ENCODE measurements around the gene ANKFY1.
"Not testable (repeated sequence)": the region's sequence is repeated elsewhere in the genome, so short reads cannot be mapped to it uniquely, and the experiment has no call there.

ANKFY1 gene

DNA sequence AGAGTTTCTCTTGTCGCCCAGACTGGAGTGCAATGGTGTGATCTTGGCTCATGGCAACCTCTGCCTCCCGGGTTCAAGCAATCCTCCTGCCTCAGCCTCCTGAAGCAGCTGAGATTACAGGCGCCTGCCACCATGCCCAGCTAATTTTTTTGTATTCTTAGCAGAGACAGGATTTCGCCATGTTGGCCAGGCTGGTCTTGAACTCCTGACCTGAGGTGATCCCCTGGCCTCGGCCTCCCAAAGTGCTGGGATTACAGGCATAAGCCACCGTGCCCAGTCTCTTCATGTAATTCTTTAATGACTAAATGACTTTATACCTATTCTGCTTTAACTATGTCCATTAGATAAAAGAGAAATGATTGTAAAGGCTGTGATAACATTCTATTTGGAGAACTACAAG, 8.5 kb downstream of the ANKFY1 start:
- not testable (repeated sequence) for DNase-seq

DNA sequence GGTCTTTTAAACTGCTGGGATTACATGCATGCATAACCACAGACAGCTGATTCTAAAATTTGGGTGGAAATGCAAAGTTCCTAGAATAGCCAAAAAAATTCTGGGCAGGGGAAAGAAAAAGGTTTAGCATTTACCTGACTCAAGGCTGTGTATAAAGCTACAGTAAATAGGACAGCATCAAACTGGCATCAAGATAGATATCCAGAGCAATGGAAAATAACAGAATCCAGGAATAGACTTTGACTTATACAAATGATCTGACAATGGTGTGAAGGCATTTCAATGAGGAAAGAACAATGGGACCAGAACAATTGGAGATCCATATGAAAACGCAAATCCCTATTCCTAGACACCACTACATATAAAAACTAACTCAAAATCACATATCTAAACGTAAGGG, 12.9 kb downstream of the ANKFY1 start:
- DNase-seq, result no peak

DNA sequence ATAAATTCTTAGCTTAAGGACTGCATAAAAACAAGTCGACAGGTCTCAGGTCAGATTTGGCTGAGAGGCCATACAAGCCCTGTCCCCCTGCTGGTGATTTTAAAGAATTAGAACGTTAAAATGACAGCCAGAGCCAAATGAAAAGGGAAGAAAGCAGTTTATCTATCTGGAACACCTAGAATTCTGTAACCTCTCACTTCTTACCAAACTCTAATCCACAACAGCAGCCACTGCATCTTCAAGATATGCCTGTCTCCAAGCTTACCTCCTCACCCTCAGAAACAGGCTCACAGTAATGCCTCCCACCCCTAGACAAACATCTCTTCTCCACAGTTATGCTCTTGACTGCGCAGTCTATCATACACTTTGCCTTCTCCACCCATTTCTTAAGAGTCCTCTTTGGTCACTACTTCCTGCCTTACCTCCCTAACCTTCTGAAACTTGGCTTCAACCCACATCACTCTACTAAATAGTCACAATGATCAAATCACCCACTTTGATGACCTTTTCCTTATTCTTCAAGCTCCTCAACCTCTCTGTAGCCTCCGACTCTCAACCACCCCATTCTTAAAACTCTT, 14.2 kb downstream of the ANKFY1 start:
- DNase-seq, result no peak

DNA sequence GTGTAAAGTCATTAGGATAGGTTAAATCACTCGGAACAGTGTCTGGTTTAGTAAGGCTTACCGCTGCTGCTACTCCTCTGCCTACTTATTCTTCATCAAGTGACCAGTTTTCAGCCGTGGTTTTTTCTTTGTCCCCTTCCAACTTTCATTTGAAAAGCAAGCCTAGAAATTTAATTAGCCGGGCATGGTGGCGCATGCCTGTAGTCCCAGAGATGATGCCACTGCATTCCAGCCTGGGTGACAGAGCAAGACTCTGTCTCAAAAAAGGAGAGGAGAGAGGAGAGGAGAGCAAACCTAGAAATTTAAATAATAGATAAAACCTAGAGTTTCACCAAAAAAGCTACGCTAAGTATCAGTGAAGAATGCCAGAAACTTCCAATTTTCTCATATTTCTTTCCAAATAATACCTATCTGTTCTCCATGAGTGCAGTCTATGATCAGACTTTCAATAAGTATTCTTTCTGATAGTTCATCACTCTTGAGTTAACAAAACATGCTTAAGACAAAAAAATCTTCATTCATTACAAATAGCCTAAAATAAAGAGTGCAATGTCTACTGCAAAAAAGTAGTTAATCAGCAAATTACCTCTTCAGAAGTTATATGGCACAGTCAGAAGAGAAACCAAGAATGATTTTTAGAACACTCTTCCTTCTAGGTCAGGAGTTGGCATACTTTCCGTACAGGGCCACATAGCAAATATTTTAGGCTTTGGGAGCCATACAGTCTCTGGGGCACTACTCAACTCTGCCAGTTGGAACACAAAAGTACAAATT, 15.1 kb downstream of the ANKFY1 start:
- DNase-seq, result no peak

DNA sequence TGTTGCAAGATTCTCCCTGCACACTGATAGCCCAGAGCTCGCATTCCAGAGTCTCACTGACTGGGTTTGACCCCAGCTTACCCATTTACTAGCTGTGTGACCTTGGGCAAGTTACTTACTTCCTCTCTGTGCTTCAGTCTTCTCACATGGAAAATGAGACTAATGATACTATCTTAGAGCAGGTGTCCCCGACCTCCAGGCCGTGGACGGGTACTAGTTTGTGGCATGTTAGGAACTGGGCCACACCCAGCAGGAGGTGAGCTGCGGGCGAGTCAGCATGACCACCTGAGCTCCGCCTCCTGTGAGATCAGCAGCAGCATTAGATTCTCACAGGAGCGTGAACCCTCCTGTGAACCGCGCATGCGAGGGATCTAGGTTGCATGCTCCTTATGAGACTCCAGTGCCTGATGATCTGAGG, 15.8 kb downstream of the ANKFY1 start:
- no peak for DNase-seq

DNA sequence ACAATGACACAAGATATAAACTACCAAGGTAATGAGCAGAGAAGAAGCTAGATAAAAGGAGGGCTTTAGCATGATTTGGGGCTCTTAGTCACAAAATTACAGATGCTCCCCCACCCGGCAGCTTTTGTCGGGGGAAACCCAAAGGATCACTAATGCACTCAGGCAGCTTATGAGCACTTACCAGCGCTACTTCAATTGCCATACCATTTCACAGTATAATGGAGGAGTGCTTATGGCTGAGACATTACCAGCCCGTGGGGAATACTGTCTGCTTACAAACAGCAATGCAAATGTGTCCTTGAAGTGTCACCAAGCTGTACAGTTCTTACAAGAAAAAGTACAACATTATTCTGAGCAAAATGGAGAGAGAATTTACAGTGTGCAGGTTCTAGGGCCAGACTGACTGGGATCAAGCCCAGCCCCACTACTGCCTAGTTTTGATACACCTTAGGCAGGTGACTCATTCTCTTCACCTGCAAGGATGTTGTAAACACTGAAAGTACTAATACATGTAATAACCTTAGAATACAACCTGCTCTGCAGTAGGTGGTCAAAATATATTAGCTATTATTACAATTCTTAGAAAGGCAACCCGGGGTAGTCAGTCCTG, 16.3 kb downstream of the ANKFY1 start:
- no peak for DNase-seq

DNA sequence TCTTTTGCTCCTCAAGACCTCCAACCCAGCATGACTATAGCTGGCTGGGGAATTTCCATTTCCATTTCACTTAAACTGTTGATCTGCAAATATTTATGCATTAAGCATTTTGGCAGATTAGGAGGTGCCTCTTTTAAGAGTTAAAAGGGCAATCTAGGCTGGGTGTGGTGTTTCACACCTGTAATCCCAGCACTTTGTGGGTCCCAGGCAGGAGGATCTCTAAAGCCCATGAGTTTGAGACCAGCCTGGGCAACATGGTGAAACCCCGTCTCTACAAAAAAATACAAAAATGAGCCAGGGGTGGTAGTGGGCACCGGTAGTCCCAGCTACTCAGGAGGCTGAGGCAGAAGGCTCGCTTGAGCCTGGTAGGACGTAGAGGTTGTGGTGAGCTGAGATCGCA, 17.1 kb downstream of the ANKFY1 start:
- no peak for DNase-seq

DNA sequence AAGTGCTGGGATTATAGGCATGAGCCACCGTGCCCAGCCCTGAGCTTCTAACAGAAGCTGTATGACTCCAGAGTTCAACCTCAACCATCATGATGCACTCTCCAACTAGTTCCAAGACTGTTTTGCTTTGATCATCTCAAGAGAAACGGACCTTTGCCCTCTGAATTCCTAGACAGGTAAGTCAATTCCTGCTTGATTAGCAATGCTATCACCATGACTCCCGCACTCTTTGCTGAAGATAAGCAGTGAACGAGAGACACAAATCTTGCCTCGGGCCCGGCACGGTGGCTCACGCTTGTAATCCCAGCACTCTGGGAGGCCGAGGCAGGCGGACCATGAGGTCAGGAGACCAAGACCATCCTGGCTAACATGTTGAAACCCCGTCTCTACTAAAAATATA, 22.2 kb downstream of the ANKFY1 start:
- DNase-seq, result no peak

DNA sequence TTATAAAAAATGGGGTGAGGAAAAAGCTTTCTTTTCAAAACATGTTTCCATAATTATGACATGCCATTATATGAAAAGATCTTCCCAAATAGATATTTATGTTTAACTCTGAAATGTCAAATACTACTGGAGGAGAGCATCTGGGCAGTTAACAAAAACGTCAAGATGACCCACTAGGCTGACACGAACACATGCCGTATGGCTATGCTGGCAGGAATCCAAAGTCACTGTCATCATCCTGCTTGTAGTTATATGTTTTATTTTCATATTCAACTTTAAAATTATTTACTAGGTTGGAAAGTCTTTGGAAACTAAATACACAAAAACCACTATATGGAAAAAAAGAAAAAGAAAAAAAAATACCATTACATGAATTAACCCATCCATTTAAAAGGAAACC, 27.3 kb downstream of the ANKFY1 start:
- no peak for DNase-seq

DNA sequence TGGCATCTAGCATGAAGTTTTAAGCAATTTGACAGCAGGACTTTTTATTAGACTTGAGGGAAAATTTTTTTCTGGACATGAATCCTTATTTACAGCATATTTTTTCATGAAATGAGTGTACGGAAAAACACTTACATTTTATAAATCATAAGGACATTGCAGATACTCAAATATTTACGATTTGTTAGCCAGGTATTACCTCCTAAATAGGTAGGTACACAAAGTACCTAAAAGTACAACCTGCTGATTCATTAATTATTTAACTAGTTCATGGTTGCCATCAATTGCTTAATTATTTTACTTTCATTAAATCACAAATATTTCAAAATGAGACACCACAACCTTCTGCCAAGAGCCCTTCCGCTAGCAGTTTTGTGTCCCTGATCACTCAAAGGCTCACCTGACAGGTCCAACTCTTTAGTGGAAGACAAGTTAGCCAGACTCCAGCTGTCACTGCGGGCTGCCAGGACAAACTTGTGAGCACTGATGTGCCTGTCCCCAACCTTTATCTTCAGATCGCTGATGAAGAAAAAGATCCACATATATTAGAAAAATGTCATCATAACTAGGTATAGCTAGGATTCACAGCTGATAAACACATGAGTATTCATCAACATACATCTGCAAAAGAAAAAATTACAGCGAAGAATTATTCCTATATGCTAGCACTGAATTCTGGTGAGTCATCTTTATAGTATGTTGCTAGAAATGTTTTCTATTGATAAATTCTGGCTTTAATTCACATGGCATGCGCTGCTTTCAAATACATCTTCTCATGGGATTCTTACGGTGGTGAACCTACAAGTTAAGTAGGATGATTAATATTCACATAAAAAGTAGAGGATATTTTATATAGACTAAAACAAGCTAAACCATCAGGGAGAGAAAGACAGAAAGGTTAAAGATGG, 28.2 kb downstream of the ANKFY1 start:
- no peak for DNase-seq

DNA sequence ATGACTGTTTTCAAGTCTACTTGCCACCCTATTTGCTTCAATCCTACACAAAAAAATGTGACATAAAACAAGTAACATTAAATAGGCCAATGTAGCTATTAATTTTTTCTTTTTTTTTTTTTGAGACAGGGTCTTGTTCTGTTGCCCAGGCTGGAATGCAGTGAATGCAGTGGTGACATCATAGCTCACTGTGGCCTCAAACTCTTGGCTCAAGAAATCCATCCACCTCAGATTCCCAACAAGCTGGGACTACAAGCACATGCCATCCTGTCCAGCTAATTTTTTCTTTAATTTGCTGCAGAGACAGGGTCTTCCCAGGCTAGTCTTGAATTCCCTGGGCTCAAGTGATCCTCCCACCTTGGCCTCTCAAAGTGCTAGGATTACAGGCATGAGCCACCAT, 29.4 kb downstream of the ANKFY1 start:
- DNase-seq, result no peak

DNA sequence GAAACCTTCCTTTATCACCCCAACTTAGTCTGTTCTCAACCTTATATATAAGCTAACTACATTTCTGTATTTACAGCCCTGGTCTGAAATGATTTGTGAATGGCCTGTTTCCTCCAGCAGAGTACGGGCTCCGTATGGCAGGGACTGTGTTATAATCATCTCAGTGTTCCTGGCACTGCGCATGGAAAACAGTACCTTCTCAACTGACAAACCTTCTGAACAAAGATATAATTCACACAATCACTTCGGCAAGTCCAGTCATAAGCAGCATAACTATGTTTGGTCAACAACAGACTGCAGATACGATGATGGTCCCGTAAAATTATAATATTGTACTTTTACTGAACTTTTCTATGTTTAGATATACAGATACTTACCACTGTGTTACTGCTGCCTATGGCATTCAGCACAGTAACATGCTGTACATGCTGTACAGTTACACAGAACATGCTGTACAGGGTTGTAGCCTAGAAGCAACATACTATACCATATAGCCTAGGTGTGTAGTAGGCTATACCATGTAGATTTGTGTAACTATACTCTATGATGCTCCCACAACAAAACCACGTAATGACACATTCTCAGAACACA, 30.0 kb downstream of the ANKFY1 start:
- no peak for DNase-seq

DNA sequence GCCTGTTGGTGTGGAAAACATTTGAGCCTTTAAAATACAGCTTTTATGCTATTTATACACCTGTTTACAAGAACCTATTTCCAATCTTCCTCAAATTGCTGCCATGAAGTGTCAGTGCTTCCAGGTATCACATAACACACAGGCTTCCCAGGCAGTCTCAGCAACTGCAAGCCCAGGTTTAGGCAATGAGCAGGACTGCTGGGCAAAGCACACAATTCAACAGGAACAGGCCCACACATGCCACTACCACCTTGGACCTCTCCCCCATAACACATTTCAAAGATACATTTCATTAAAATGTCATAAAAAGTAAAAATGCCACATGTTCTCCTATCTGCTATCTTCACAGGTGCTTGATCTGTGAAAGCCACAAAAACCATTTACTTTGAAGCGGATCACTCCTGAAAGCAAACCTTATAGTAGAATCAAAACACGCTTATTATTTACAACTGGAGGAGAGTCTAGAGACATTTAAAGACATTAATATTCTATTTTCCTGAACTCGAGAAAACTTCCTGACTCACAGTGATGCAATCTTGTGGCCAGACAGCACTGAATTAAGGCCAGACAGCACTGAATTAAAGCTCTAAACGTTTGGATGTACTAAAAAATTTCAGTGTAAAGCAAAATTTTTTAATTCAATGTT, 31.5 kb downstream of the ANKFY1 start:
- DNase-seq, result no peak

DNA sequence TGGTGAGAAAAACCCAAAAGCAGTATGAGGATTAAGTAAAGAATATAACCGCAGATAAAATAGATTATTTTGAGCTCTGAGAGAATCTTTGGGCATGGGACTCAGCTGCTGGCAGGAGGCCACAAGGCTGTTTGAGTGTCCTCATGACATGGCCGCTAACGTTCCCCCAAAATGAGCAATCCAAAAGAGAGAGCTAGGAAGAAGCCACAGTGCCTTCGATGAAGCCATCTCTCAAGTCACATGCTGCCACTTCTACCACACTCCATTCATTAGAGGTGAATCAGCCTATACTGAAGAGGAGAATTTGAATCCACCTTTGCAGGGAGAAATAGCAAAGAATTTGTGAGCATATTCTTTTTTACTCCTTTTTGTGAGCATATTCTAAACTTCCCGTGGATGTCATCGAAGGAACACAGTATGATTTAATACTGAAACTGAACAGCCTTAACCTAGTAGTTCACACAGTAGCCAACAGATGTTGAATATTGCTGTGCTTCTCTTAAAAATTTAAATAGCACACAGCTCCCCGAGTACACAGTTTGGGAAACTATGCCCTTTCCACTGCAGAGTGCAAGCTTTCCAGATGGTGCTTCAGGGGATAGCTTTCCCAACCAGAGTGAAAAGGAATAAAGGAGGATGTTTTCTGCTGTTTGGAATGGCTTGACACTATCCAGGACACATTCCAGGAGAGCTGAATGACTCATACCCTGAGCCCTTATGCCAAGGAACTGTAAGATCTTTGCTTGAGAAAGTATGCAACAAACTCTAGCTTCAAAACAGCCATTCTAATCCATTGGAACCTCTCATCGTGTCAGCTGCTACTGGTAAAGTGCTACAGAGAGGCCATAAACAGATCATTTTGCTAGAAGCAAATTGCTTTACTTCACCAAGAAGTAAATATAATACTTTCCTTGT, 33.9 kb downstream of the ANKFY1 start:
- no peak for DNase-seq

DNA sequence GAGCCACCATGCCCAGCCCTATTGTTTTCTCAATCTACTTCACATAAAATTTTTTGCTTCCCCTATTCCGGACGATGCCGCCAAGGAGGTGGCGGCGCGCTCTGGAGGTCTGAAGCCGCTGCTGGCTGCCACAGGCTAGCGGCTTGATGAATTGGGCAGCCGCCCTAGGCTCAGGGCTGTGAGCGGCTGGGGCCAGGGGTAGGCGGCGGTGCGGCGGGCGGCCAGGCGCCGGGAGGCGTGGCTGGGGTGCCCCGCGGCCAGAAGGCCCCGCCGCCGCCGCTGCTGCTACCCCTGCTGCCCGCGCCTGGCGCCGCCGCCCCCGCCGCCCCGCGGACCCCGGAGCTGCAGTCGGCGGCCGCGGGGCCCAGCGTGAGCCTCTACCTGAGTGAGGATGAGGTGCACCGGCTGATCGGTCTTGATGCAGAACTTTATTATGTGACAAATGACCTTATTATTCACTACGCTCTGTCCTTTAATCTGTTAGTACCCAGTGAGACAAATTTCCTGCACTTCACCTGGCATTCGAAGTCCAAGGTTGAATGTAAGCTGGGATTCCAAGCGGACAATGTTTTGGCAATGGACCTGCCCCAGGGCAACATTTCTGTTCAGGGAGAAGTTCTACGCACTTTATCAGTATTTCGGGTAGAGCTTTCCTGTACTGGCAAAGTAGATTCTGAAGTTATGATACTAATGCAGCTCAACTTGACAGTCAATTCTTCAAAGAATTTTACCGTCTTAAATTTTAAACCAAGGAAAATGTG, 41.7 kb downstream of the ANKFY1 start:
- DNase-seq, result no peak

DNA sequence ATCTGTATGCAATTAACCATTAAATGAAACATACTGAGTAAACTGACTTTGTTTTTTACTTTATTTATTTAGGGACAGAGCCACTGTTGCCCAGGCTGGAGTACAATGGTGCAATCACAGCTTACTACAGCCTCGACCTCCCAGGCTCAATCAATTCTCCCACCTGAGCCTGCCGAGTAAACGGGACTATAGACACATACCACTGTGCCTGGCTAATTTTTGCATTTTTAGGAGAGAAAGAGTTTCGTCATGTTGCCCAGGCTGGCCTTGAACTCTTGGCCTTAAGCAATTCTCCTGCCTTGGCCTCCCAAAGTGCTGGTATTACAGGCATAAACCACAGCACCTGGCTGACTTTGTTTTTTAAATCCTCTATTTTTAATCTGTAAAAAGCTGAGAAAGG, 42.6 kb downstream of the ANKFY1 start:
- no peak for DNase-seq

DNA sequence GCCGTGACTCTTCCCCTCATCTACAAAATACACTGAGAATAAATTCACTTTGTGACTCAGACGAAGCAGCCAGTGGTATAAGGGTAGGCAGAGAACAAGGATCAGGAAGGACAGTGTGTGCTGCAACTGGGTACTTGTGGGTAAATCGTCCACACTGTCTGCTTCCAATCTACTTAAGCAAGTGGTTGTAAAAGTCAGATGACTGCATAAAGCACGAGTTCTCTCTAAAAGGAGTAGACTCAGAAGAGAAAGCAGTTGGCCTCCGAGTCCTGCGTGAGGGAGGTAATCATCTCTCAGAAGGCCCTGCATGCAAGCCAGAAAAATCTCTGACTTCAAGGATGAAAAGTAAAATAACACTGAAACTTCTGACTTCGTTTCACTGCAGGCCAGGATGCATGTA, 43.1 kb downstream of the ANKFY1 start:
- DNase-seq, result no peak

DNA sequence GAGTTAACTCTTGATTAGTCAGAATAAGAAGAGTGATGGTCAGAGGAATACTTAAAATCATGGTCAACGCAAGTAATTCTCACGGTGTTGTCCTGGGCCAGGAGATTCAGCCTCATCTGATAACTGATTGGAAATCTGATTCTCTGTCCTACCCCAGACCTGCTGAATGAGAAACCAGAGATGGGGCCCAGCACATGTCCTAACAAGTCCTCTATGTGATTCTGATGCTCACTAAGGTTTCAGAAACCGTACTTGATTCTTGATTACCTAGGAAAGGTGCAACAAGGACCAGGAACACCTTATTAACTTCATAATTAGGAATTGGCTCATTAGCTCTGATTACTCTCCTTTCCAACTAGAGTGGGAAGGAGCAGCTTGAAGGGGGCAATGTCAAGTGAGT, 44.5 kb downstream of the ANKFY1 start:
- no peak for DNase-seq

DNA sequence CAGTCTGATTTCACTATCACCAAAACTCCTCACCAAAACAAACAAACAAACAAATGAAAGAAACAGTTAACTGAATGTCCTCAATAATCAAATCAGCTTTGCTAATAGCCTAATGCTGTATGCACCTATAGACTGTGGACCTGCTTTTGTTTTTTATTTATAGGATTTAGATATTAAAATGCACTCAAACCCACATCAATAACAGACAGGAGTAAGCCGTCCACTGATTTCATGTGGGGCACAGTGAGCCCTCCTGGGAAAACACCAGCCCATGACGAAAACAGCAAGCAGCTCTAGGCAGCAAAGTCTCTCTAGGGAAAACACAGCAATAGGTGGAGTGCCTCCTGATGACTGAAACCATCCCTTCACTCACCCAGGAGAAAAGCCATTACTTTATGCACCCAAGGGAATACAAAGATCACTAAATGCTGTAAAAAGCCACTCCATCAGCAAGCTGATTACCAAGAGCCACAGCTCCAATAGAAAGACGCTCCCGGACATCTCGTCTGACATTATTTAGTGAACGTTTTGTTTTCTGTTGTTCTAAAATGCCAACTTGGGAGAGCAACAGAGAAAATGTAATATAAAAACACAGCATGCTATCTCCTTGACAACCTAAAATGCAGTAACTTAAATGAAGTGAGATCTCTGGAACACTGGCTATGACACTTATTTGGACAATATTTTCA, 47.8 kb downstream of the ANKFY1 start:
- no peak for DNase-seq

DNA sequence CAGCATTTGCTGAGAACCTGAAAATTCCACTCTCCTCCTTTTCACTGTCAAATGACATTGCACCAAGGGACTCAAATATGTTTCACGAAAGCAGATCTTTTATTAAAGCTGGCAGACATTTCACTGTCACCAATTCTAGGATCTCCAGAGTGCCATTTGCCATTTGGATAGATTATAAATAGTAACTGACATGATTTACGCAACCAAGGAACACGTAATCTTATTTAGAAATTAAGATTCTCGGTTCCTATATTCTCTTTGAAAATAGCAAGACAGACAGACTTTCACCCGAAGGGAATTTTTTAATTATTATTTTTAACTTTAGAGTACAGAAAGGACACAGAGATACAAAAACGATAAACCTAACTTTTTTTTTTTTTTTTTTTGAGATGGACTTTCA, 49.6 kb downstream of the ANKFY1 start:
- no peak for DNase-seq

All from GF-D8 (cell line).